ENCODE measurements around the gene PLTP. TPM values are rescaled to one million over a fixed set of nuclear protein-coding genes. Genes with fewer than 3 reads are reported as not detected.

The PLTP gene
- total RNA-seq, 4 donors from 2014 or later, result 49.2 to 138 (median 70.4) TPM

DNA sequence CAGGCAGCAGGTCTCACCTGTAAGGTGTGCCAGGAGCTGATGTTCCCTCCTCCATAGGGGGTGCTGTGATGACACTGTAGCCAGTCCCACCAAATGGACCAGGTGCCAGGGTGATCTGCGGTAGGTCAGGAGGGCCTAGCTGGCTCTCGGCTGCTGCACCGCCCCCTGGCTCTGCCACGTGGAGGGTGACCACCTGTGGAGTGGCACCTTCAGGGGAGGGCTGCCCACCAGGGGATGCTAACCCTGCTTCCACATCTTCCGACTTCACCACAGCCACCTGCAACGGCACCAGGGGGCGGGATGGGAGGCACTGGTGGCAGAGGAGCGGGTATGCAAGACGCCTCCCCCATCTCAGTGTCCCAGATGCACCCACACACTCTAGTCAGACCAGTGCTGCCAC, 41.7 kb upstream of the PLTP start:
- peaks cover 82% of the 10 kb centered on the region for H3K36me3 ChIP-seq
- 77% methylated on average over 7 of the region's 9 CpGs for WGBS

DNA sequence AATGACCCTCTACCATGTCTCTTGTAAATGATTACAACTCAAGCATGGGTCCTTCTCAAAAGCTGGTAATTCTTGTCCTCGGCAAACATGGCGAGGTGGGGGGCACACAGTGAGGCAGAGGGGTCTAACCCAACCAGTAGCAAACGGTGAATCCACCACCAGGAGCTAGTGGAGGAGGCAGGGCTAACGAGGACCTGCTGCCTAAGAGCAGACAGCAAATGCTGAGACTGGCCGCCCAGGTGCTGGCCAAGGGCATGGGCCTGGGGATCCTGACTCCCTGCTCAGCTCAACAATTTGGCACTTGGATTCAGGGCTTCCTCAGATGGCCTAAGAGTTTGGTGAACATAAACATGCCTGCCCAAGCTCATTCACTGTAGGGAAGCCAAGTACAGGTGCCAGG, 40.9 kb upstream of the PLTP start:
- 100% methylated on average over 1 of the region's 5 CpGs for WGBS
- Histone ChIP-seq H3K27ac (no peak overlapping the region), H3K4me1 (peaks cover 3% of the 10 kb centered on the region), H3K36me3 (peaks cover 82% of the 10 kb centered on the region), H3K4me3 (no peak overlapping the region), H3K27me3 (no peaks in the 10 kb centered on the region), H3K9me3 (no peaks in the 10 kb centered on the region)
- TF ChIP-seq EP300 (IDR thresholded peaks at IDR 0.05) (no peak), POLR2A (IDR thresholded peaks at IDR 0.05) (no peak)
- DNase-seq (ENCODE audit: low spot score in 2 of 2), result no peak

More for the DNA sequence above, 41.7 kb upstream of the PLTP start:
- TF ChIP-seq, protein P1, sequence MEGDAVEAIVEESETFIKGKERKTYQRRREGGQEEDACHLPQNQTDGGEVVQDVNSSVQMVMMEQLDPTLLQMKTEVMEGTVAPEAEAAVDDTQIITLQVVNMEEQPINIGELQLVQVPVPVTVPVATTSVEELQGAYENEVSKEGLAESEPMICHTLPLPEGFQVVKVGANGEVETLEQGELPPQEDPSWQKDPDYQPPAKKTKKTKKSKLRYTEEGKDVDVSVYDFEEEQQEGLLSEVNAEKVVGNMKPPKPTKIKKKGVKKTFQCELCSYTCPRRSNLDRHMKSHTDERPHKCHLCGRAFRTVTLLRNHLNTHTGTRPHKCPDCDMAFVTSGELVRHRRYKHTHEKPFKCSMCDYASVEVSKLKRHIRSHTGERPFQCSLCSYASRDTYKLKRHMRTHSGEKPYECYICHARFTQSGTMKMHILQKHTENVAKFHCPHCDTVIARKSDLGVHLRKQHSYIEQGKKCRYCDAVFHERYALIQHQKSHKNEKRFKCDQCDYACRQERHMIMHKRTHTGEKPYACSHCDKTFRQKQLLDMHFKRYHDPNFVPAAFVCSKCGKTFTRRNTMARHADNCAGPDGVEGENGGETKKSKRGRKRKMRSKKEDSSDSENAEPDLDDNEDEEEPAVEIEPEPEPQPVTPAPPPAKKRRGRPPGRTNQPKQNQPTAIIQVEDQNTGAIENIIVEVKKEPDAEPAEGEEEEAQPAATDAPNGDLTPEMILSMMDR (IDR thresholded peaks at IDR 0.05), result no peak
- no peak for TF ChIP-seq POLR2A (IDR thresholded peaks at IDR 0.05)
- no peak for TF ChIP-seq EP300 (IDR thresholded peaks at IDR 0.05)
- TF ChIP-seq POLR2AphosphoS5 (IDR thresholded peaks at IDR 0.05), result no peak
- Histone ChIP-seq H3K9me3 (no peaks in the 10 kb centered on the region), H3K4me1 (peaks cover 3% of the 10 kb centered on the region), H3K27me3 (no peaks in the 10 kb centered on the region), H3K27ac (no peak overlapping the region), H3K4me3 (no peak overlapping the region)
- DNase-seq (ENCODE audit: low spot score in 2 of 2), result peak in 1 of 2 donors; percentile 65

DNA sequence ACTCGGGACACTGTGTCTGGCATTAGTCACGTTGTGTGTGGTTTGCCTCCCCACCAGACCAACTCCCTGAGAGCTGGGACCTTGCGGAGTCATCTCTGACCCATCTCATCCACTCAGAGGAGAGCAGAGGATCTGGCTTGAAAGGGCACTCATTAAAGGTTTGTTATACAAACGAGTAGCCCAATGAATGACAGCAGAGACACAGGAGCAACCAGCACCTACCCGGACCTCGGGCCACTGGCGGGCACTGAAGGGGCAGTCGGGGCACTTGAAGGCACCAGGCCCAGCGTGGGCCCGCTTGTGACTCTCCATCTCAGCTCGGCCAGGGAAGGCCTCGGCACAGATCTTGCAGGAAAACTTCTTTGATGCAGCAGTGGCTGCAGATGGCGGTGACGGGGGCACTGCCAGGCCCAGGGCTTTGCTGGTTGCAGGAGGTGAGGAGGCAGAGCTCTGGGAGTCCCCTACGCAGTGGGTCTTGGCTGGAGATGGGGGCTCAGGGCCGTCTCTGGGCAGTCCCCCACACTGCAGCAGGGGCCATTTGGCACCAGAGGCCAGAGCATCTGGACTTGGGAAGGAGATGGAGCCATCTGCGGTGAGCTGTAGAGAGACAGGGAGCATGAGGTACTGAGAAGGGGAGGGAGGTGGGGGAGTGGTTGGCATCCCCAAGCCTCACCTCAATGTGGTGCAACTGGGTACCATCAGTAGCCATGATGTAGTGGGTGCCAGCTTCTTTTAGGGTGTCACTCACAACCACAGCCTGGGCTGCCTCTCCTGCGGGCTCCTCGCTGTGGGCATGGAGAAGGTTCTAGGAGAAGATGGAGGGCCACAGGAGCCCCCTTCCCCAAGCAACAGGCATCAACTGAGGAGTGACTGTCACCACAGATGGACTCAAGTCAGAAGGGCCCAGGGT, 40.2 kb upstream of the PLTP start:
- Histone ChIP-seq H3K27ac (no peak overlapping the region), H3K36me3 (peaks cover 82% of the 10 kb centered on the region), H3K4me3 (no peak overlapping the region), H3K9me3 (no peaks in the 10 kb centered on the region), H3K4me1 (peaks cover 10% of the 10 kb centered on the region), H3K27me3 (no peaks in the 10 kb centered on the region)
- DNase-seq (ENCODE audit: low spot score in 2 of 2), result no peak
- TF ChIP-seq POLR2AphosphoS5 (IDR thresholded peaks at IDR 0.05) (no peak), EP300 (IDR thresholded peaks at IDR 0.05) (no peak), POLR2A (IDR thresholded peaks at IDR 0.05) (no peak)
- TF ChIP-seq, protein P1 (IDR thresholded peaks at IDR 0.05), result no peak
- WGBS, result 89% methylated on average over 19 of the region's 19 CpGs

DNA sequence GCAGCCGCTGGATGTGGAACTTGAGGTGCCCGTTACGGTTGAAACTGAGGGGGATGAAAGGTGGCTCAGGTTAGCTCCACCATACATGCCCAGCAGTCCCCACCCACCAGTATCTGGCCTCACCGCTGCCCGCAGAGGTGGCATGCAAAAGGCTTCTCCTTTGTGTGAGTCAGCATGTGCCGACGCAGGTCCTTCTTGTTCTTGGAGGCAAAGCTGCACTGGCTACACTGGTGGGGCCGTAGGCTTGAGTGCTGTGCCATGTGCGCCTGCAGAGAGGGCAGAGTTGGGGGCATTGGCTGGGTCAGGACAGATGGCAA, 38.3 kb upstream of the PLTP start:
- Histone ChIP-seq H3K27me3 (no peaks in the 10 kb centered on the region), H3K4me1 (peaks cover 29% of the 10 kb centered on the region), H3K9me3 (no peaks in the 10 kb centered on the region), H3K36me3 (peaks cover 85% of the 10 kb centered on the region), H3K4me3 (no peak overlapping the region), H3K27ac (no peak overlapping the region)
- DNase-seq (ENCODE audit: low spot score in 2 of 2), result no peak
- TF ChIP-seq POLR2A (IDR thresholded peaks at IDR 0.05), result no peak
- TF ChIP-seq, protein P1 (IDR thresholded peaks at IDR 0.05), result no peak
- TF ChIP-seq EP300 (IDR thresholded peaks at IDR 0.05), result no peak
- TF ChIP-seq POLR2AphosphoS5 (IDR thresholded peaks at IDR 0.05), result no peak
- 82% methylated on average over 9 of the region's 9 CpGs for WGBS

DNA sequence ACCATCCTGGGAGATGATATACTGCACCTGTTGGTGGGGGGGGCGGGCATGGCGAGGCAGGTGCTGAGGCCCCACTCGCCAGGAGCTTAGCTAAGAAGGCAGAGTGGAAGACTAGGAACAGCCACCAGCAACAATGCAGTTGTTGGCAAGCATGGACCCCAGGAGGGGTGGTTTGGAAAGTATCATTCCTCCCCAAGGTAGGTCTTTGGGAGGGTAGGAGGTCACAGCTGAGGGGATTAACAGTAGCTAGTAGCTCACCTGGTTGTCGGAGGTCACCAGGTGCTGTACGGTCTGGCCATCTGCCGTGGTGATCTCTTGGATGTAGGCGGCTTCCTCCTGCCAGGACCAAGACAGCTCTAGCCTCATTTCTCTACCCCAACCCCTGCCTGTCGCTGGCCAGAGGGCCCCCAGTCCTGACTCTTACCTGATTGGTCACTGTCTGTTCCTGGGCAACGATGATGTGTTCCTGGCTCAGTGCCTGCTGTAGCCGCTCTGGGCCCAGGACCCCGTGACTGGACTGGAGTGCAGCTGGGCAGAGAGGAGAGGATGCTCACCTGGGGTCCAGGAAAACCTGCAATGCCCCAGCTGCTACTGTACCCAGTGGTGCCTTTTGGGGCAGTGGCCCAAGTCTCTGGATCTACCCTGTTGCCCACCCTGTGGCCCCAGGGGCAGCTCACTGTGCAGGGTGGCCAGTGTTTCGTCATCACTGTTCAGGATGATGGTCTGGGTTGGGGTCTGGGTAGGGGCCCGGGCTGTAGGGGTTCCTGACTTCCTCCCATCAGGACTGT, 37.8 kb upstream of the PLTP start:
- no peak overlapping the region for H3K27ac ChIP-seq

More for the DNA sequence above, 37.8 kb upstream of the PLTP start:
- 88% methylated on average over 4 of the region's 13 CpGs for WGBS
- TF ChIP-seq POLR2A (IDR thresholded peaks at IDR 0.05), result no peak
- TF ChIP-seq EP300 (IDR thresholded peaks at IDR 0.05), result no peak
- TF ChIP-seq, protein P1 (IDR thresholded peaks at IDR 0.05), result no peak
- no peak for TF ChIP-seq POLR2AphosphoS5 (IDR thresholded peaks at IDR 0.05)
- Histone ChIP-seq H3K27me3 (no peaks in the 10 kb centered on the region), H3K9me3 (no peaks in the 10 kb centered on the region), H3K4me3 (no peak overlapping the region), H3K4me1 (peaks cover 30% of the 10 kb centered on the region), H3K36me3 (peaks cover 91% of the 10 kb centered on the region)
- no peak for DNase-seq (ENCODE audit: low spot score in 2 of 2)

All from suprapubic skin (tissue), 4 donors.